Nephron progenitor cell (in vitro differentiated cells): ENCODE data around the gene SUN5.

Experiments used
- DNase-seq: peaks from one replicate; pipeline ENCODE4 v3.0.0; 2021
- H3K27ac Mint-ChIP-seq: 2 replicates; pipeline ENCODE4 v1.8.0; 2021; ENCODE audit warnings: mild to moderate bottlenecking, moderate library complexity, mixed read lengths
- H3K27me3 Mint-ChIP-seq: 2 replicates; pipeline ENCODE4 v1.8.0; 2021; ENCODE audit warnings: mild to moderate bottlenecking, low read depth, mixed read lengths; ENCODE audit not compliant: poor library complexity
- H3K36me3 Mint-ChIP-seq: 2 replicates; pipeline ENCODE4 v1.8.0; 2021; ENCODE audit warnings: low read depth, mixed read lengths
- H3K4me1 Mint-ChIP-seq: 2 replicates; pipeline ENCODE4 v1.8.0; 2021; ENCODE audit warnings: mixed read lengths
- H3K4me3 Mint-ChIP-seq: 2 replicates; pipeline ENCODE4 v1.8.0; 2021; ENCODE audit warnings: mild to moderate bottlenecking, moderate library complexity, mixed read lengths
- H3K9me3 Mint-ChIP-seq: 2 replicates; pipeline ENCODE4 v1.8.0; 2021; ENCODE audit warnings: mild to moderate bottlenecking, moderate library complexity, mixed read lengths
- TF ChIP-seq, protein P1 (sequence below): fragments of 200-600 bp; sonication (generic); IDR thresholded peaks from 2 replicates; pipeline ENCODE4 v1.5.0; 2021; ENCODE audit warnings: antibody characterized with exemption

Gene SUN5

DNA sequence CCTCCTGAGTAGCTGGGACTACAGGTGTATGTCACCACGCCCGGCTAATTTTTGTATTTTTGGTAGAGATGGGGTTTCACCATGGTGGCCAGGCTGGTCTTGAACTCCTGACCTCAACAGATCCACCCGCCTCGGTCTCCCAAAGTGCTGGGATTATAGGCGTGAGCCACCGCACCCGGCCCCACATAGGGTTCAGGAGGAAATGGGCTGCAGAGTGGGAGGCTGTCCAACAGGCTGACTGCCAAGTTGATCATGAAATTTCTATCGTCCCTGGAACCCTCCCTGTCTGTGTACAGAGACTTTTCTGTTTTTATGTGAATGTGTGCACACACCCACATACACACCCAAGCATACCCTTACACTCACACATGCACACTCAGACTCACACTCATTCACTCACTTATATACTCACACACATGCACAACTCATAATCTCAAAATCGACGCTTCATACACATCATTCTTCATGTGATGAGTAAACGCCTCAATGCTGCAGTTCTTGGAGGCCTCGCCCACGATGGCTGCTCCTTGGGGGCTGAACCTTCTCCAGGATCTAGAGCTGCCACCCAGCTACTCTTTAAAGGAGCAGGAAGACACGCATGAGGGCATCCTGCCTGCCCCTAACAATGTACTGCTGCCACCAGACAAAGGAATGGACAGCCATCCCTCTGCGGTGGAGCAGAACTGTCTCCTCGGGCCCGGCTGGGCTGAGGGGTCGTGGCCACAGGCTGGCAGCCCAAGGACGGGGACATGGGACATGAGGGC, 35.6 kb downstream of the SUN5 start:
- Mint-ChIP-seq H3K9me3 (no peaks in the 10 kb centered on the region), H3K27ac (peak overlapping the region; percentile 7), H3K36me3 (no peaks in the 10 kb centered on the region), H3K4me1 (peaks cover 26% of the 10 kb centered on the region), H3K27me3 (peaks cover 11% of the 10 kb centered on the region), H3K4me3 (no peak overlapping the region)
- no peak for DNase-seq
- TF ChIP-seq, protein P1, sequence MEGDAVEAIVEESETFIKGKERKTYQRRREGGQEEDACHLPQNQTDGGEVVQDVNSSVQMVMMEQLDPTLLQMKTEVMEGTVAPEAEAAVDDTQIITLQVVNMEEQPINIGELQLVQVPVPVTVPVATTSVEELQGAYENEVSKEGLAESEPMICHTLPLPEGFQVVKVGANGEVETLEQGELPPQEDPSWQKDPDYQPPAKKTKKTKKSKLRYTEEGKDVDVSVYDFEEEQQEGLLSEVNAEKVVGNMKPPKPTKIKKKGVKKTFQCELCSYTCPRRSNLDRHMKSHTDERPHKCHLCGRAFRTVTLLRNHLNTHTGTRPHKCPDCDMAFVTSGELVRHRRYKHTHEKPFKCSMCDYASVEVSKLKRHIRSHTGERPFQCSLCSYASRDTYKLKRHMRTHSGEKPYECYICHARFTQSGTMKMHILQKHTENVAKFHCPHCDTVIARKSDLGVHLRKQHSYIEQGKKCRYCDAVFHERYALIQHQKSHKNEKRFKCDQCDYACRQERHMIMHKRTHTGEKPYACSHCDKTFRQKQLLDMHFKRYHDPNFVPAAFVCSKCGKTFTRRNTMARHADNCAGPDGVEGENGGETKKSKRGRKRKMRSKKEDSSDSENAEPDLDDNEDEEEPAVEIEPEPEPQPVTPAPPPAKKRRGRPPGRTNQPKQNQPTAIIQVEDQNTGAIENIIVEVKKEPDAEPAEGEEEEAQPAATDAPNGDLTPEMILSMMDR = no peak

DNA sequence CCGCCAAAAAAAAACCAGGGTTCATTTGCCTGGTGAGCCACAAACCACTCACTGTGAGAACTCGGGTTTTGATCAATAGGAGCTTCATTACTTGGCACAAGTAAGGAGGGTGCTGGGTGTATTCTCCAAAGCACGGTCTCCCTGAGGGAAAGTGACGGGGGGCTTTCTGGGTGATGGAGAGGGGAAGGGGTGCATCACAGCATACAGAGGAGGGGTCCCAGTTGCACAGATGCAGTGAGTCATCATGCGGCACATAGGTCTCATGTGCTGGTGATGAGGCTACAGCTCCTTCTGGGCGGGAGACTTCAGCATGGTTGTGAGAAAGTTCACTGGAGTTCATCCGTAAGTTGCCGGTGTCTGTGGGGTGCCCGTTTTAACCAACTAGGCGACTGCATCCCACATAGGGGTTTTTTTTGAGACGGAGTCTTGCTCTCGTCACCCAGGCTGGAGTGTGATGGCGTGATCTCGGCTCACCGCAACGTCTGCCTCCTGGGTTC, 36.2 kb downstream of the SUN5 start:
- Mint-ChIP-seq H3K27me3 (peaks cover 13% of the 10 kb centered on the region), H3K27ac (no peak overlapping the region), H3K9me3 (no peaks in the 10 kb centered on the region), H3K4me3 (no peak overlapping the region), H3K36me3 (no peaks in the 10 kb centered on the region), H3K4me1 (peaks cover 26% of the 10 kb centered on the region)
- TF ChIP-seq, protein P1 = no peak
- no peak for DNase-seq

DNA sequence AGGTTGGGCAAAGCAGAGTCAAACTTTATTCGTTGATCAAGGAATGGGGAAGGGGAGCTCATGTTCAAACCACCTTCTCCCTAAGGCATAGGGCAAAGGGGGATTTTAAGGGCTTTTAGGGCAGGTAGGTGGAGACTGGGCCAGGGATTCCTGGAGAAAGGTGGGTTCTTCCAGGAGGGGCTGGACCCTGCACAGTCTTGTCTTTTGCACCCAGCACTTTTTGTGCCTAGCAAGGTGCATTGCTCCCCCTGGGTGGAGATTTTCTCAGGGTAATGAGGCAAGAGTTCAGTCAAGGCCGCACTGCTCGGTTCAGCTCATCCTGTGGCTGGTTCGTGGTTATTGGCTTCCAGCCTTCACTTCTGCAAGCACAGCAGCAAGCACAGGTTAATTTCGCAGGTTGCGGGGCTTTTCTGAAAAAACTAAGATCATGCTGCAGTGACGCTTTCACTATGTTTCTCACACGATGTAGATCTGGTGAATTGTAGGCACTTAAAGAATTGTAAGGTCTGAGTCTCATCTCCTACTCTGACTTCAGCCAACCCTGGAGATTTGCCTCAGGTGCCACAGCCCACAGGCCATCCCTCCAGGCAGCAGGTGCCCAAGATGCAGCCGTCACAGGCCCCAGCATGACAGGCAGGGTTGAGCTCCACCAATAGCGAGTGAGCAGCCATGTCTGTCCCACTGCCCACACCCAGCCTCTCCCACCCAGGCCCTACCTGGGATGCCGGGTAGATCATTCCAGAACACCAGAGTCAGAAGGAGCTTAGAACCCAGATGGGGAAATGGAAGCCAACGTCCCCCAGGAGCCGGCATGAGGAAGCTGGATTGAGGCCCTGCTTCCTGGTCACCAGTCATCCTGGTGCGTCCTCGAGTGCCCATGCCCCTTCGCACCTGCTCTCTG, 37.1 kb downstream of the SUN5 start:
- Mint-ChIP-seq H3K4me3 (no peak overlapping the region), H3K9me3 (no peaks in the 10 kb centered on the region), H3K4me1 (peaks cover 31% of the 10 kb centered on the region), H3K27ac (no peak overlapping the region), H3K27me3 (peaks cover 13% of the 10 kb centered on the region), H3K36me3 (no peaks in the 10 kb centered on the region)
- DNase-seq = no peak
- TF ChIP-seq, protein P1 = no peak

DNA sequence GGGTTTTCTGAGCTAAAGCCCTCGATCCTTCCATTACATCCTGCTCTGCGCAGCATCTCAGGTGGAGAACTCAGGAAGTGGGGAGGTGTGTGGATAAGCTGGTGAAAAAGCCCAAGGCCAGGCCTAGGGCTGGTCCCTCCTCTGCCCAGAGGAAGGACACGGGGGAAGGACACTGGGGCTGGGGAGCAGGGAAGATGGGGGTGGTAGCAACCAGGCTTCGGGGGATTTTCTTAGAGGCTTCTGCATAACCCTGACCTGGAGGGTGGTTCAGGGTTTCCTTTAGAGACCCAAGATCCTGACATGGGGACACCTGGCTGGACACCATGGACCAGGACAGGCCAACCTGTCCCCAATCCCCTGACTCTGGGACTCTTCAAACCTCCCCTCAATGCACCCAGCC, 37.9 kb downstream of the SUN5 start:
- peaks cover 15% of the 10 kb centered on the region for H3K27me3 Mint-ChIP-seq
- H3K4me3 Mint-ChIP-seq = no peak overlapping the region
- H3K4me1 Mint-ChIP-seq = peaks cover 31% of the 10 kb centered on the region
- TF ChIP-seq, protein P1 = no peak
- DNase-seq = no peak
- H3K9me3 Mint-ChIP-seq = no peaks in the 10 kb centered on the region
- H3K27ac Mint-ChIP-seq = no peak overlapping the region
- H3K36me3 Mint-ChIP-seq = no peaks in the 10 kb centered on the region

DNA sequence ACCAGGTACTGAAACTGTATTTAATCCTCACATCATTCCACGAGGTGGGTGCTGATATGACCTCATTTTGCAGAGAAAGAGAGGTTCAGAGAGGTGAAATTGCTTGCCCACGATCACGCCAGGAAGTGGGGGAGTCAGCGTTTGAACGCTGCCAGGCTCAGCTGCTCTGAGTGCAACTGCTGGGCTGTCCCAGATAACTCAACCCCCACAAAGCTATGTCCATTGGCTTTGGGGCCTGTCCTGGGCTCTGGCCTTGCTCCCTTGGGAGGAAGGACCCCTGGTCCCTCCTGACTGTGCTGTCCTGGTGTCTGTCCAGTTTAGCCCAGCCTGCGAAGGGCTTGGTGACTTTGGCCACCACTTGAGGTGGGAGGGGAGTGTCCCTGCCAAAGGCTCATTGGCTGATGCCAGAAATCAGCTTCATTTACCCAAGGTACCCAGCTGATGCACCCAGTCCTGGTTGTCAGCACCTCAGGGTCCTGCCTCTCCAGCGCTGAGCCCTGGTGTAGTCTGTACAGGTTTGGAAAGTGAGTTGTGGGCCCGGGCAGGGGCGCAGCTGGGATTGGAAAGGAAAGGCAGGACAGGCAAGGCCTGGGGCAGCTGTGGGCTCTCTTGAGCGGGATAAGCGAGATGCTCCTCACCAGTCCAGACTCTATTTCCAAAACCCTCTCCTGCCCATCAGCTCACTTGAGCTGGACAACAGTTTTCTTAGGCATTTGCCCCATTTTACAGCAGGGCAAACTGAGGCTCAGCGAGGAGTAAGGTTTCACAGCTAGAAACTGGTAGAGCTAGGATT, 38.5 kb downstream of the SUN5 start:
- Mint-ChIP-seq H3K9me3 (no peaks in the 10 kb centered on the region), H3K4me1 (peaks cover 31% of the 10 kb centered on the region), H3K27ac (peak overlapping the region; percentile 77), H3K27me3 (peaks cover 15% of the 10 kb centered on the region), H3K36me3 (no peaks in the 10 kb centered on the region), H3K4me3 (no peak overlapping the region)
- DNase-seq = no peak
- TF ChIP-seq, protein P1 = no peak
